ENCODE data around the gene LUZP4.

The LUZP4 gene

DNA sequence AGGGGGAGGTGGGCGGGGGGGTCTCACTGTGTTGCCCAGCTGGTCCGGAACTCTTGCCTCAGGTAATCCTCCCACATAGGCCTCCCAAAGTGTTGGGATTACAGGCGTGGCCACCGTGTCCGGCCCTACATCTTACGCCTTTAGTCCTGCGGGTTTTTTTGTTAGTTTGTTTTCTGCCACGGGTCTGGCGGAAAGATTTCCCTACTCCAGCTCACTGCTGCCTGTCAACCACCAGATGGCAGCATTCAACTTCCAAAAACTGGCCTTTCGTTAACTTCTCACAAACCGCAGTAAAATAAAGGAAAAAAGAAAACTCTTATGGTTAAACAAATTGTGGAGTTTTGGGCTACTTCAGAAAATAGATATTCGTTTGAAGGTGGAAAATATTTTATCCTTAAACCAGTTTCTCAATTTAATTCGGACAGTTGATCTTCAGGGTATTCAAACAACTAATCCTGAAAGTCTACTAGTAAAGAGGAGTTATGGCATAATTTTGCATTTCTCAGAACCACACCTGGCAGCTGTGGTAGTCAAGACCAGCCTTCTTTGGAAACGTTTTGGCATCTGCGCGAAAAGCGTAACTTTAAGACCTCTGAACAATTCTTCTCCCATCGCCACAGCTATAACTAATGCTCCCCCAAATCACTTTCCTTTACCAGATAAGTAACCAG is 41.1 kb downstream of the LUZP4 start:
- Histone ChIP-seq H2AFZ (ENCODE audit: low read length) (no peak overlapping the region), H3K9me3 (ENCODE audit: low read length) (no peaks in the 10 kb centered on the region), H3F3A (ENCODE audit: insufficient read depth, low read length) (no peaks in the 10 kb centered on the region), H3K9ac (ENCODE audit: low read length) (no peak overlapping the region), H3K27ac (ENCODE audit: low read depth, low read length, poor library complexity, severe bottlenecking) (no peak overlapping the region), H3K4me3 (ENCODE audit: low read depth, low read length, poor library complexity, severe bottlenecking) (no peak overlapping the region), H3K4me1 (ENCODE audit: insufficient read depth, low read length, severe bottlenecking) (no peaks in the 10 kb centered on the region), H4K20me1 (ENCODE audit: insufficient read depth, low read length) (no peaks in the 10 kb centered on the region), H3K36me3 (ENCODE audit: insufficient read depth, low read length) (no peaks in the 10 kb centered on the region), H3K9me2 (ENCODE audit: low read depth, low read length) (no peaks in the 10 kb centered on the region), H3K27me3 (ENCODE audit: insufficient read depth, low read length) (no peaks in the 10 kb centered on the region), H3K79me2 (ENCODE audit: insufficient read depth, low read length) (no peaks in the 10 kb centered on the region), H3K4me2 (ENCODE audit: low read length) (no peak overlapping the region)
- TF ChIP-seq CTCF (IDR thresholded peaks at IDR 0.05; ENCODE audit: low read length) (peak; percentile 60), EZH2 (IDR thresholded peaks at IDR 0.05; ENCODE audit: borderline replicate concordance, low read length) (no peak)

DNA sequence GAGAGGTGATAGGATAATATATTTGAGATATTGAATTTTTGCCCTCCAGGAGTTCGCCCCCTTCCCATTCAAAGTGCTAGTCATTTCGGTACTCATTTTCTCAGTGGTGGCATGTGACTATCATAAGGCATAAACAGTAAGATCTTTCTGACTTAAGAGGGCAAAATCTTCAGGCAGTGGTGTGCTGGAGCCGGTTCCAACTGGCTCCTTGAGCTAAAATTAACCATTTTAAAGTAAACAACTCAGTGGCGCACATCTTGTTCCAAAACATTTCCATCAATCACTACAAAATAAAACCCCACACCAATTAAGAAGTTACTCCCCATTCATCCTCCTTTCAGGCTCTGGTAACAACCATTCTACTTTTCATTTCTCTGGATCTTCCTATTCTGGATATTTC is 43.3 kb downstream of the LUZP4 start:
- Histone ChIP-seq H3K9ac (ENCODE audit: low read length) (no peak overlapping the region), H3K27ac (ENCODE audit: low read depth, low read length, poor library complexity, severe bottlenecking) (no peak overlapping the region), H3K4me2 (ENCODE audit: low read length) (no peak overlapping the region), H3K4me1 (ENCODE audit: insufficient read depth, low read length, severe bottlenecking) (no peaks in the 10 kb centered on the region), H3K9me3 (ENCODE audit: low read length) (no peaks in the 10 kb centered on the region), H3F3A (ENCODE audit: insufficient read depth, low read length) (no peaks in the 10 kb centered on the region), H2AFZ (ENCODE audit: low read length) (no peak overlapping the region), H3K9me2 (ENCODE audit: low read depth, low read length) (no peaks in the 10 kb centered on the region), H4K20me1 (ENCODE audit: insufficient read depth, low read length) (no peaks in the 10 kb centered on the region), H3K4me3 (ENCODE audit: low read depth, low read length, poor library complexity, severe bottlenecking) (no peak overlapping the region), H3K27me3 (ENCODE audit: insufficient read depth, low read length) (no peaks in the 10 kb centered on the region), H3K79me2 (ENCODE audit: insufficient read depth, low read length) (no peaks in the 10 kb centered on the region), H3K36me3 (ENCODE audit: insufficient read depth, low read length) (no peaks in the 10 kb centered on the region)
- no peak for TF ChIP-seq EZH2 (IDR thresholded peaks at IDR 0.05; ENCODE audit: borderline replicate concordance, low read length)
- no peak for TF ChIP-seq CTCF (IDR thresholded peaks at IDR 0.05; ENCODE audit: low read length)

DNA sequence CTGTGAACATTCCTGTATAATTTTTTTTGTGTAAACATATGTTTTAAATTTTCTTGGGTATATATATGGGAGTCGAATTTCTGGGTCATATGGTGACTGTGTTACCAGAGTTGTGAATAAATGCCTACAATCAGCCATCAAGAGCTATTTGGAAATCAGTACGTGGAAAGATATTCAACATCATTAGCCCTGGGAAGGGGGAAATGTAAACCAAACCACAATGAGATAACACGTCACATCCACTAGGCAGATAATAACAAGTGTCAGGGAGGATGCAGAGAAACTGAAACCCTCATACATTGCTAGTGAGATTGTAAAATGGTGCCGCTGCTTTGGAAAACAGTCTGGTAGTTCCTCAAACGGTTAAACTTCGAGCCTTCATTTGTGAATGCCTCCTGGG is 43.9 kb downstream of the LUZP4 start:
- H3F3A ChIP-seq (ENCODE audit: insufficient read depth, low read length), result no peaks in the 10 kb centered on the region
- no peak overlapping the region for H3K4me3 ChIP-seq (ENCODE audit: low read depth, low read length, poor library complexity, severe bottlenecking)
- no peak overlapping the region for H3K4me2 ChIP-seq (ENCODE audit: low read length)
- no peaks in the 10 kb centered on the region for H3K27me3 ChIP-seq (ENCODE audit: insufficient read depth, low read length)
- no peaks in the 10 kb centered on the region for H3K9me3 ChIP-seq (ENCODE audit: low read length)
- no peaks in the 10 kb centered on the region for H3K79me2 ChIP-seq (ENCODE audit: insufficient read depth, low read length)
- TF ChIP-seq EZH2 (IDR thresholded peaks at IDR 0.05; ENCODE audit: borderline replicate concordance, low read length), result no peak
- TF ChIP-seq CTCF (IDR thresholded peaks at IDR 0.05; ENCODE audit: low read length), result no peak
- H3K27ac ChIP-seq (ENCODE audit: low read depth, low read length, poor library complexity, severe bottlenecking), result no peak overlapping the region
- H3K9ac ChIP-seq (ENCODE audit: low read length), result no peak overlapping the region
- H2AFZ ChIP-seq (ENCODE audit: low read length), result no peak overlapping the region
- no peaks in the 10 kb centered on the region for H3K4me1 ChIP-seq (ENCODE audit: insufficient read depth, low read length, severe bottlenecking)
- H3K9me2 ChIP-seq (ENCODE audit: low read depth, low read length), result no peaks in the 10 kb centered on the region
- H4K20me1 ChIP-seq (ENCODE audit: insufficient read depth, low read length), result no peaks in the 10 kb centered on the region
- H3K36me3 ChIP-seq (ENCODE audit: insufficient read depth, low read length), result no peaks in the 10 kb centered on the region

All from OCI-LY1 (cell line).